GM12864 (cell line): ENCODE results near the gene AQP2.

Experiments used
- DNase-seq: peaks from one replicate; pipeline ENCODE4 v3.0.0-alpha.2; 2011; ENCODE audit warnings: low read depth
- H3K4me3 ChIP-seq: 2 replicates; pipeline ENCODE4 v1.5.1; 2011; ENCODE audit warnings: mild to moderate bottlenecking, low read depth, low read length, control low read depth
- TF ChIP-seq, protein P1 (sequence below): IDR thresholded peaks from 2 replicates; pipeline ENCODE4 v1.5.1; 2011; ENCODE audit warnings: low read depth, mild to moderate bottlenecking, moderate library complexity, low read length, control low read depth, inconsistent platforms; ENCODE audit errors: missing control alignments

Gene AQP2

DNA sequence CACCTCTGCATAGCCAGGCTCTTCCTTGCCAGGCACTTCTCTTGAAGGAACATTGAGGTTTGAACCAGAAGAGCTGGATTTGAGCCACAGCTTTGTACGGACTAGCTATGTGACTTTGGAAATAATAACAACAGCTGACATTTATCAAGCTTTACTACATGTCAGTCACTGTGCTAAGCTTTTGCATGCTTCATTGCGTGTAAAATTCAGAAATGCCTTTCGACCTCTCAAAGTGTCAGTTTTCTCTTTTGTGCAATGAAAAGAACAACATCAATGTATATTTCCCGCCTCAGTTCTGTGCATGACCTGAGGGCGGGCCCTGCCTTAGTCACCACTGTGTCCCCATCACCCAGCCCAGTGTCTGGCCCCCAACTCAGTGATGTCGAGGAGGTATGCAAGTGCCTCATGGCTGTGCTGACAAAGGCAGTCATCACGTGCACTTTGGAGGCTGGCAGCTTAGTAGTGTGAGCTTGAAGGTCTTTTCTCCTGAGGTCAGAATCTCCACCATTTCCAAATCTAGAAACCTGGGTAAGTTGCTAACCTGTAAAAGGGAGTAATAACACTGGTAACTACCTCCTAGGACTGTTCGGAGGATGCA lies 17.9 kb upstream of the AQP2 start:
- no peak for DNase-seq
- TF ChIP-seq, protein P1, sequence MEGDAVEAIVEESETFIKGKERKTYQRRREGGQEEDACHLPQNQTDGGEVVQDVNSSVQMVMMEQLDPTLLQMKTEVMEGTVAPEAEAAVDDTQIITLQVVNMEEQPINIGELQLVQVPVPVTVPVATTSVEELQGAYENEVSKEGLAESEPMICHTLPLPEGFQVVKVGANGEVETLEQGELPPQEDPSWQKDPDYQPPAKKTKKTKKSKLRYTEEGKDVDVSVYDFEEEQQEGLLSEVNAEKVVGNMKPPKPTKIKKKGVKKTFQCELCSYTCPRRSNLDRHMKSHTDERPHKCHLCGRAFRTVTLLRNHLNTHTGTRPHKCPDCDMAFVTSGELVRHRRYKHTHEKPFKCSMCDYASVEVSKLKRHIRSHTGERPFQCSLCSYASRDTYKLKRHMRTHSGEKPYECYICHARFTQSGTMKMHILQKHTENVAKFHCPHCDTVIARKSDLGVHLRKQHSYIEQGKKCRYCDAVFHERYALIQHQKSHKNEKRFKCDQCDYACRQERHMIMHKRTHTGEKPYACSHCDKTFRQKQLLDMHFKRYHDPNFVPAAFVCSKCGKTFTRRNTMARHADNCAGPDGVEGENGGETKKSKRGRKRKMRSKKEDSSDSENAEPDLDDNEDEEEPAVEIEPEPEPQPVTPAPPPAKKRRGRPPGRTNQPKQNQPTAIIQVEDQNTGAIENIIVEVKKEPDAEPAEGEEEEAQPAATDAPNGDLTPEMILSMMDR: no peak
- no peak overlapping the region for H3K4me3 ChIP-seq

DNA sequence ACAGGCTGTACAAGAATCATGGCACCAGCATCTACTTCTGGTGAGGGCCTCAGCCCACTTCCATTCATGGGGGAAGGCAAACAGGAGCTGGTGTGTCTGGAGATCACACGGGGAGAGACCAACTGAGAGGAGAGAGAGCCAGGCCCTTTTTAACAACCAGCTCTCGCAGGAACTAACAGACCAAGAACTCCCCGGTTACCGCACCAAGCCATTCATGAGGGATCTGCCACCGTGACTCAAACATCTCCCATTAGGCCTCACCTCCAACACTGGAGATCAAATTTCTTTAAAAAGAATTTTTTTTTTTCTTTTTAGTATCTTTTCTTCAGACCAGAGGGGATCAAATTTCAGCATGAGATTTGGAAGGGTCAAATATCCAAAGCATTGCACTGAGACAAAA lies 16.7 kb upstream of the AQP2 start:
- H3K4me3 ChIP-seq: no peak overlapping the region
- TF ChIP-seq, protein P1: no peak

DNA sequence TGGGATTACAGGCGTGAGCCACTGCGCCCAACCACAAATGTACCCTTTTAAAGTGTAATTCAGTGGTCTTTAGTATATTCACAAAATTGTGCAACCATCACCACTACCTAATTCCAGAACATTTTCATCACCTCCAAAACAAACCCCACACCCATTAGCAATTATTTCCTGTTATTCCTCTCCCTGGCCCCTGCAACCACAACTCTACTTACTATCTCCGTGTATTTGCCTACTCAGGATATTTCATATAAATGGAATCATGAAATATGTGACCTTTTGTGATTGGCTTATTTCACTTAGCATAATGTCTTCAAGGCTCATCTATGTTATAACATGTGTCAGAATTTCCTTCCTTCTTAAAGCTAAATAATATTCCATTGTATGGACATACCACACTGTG lies 16.0 kb upstream of the AQP2 start:
- TF ChIP-seq, protein P1: no peak
- H3K4me3 ChIP-seq: no peak overlapping the region
- DNase-seq: no peak

More for the DNA sequence above, 16.7 kb upstream of the AQP2 start:
- no peak for DNase-seq

DNA sequence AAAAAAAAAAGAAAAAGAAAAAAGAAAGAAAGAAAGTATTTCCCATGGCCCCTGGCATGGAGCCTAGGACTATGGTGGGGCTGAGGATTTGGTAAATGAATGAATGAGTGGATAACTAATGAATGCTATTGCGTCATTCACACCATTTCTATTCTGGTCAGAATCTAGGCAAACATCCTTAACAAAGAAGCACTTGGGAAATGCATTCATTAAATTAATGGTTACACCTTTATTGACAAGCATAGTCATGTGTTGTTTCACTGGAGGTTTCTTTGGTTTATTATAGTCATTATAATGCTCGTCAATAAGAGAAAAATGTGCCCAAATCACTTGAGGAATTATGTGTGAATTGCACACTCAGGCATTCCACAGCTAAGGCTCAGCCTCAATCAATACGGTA lies 13.6 kb upstream of the AQP2 start:
- H3K4me3 ChIP-seq: no peak overlapping the region
- no peak for DNase-seq
- TF ChIP-seq, protein P1: no peak

DNA sequence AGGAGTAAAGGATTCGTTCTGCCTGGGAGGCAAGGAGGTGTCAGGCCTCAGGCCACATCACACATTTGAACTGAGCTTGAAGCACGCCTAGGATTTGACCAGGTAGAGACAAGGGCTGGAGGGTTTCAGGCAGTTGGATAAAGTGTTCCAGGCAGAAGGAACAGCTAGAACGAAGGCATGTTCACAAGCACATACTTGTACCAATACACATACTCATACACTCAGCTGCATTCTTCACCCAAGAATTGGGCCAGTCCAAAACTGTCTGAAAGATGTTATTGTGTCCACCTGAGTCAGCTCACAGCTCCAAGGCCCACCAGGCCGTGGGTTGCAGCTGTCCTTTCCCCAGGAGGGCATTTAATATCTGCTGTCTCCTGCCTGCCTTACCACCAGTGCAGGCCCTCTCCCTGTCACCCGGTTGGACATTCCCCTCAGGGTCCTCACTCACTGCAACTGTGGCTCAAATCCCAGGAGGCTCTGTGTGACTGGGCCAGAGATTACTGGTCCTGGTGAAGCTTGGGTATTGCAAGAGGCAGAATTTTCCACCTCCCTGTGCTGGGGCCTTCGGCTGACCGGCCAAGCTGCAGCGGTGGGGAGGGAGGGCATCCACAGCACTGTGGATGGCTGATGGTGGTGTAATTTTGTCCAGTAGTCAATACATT lies 12.8 kb upstream of the AQP2 start:
- no peak for DNase-seq
- H3K4me3 ChIP-seq: no peak overlapping the region
- TF ChIP-seq, protein P1: no peak

DNA sequence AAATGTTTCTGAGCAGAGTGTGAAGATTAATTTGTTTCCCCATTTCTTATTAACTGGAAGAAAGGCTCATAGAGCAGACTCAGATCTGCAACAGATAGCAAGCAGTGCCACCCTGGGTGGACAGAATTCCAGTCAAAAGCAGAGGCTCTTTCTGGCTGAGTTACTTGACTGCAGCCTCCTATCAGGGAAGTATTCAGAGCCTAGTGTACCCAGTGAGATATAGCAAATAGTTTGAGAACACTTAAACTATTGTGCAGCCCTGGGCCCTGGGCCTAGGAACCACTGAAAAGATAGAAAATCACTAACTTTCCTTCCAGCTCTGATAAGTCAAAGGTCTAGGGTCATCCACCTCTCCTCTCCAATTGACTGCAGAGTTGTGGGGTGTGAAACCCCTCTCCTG lies 11.2 kb upstream of the AQP2 start:
- TF ChIP-seq, protein P1: no peak
- H3K4me3 ChIP-seq: no peak overlapping the region
- no peak for DNase-seq

DNA sequence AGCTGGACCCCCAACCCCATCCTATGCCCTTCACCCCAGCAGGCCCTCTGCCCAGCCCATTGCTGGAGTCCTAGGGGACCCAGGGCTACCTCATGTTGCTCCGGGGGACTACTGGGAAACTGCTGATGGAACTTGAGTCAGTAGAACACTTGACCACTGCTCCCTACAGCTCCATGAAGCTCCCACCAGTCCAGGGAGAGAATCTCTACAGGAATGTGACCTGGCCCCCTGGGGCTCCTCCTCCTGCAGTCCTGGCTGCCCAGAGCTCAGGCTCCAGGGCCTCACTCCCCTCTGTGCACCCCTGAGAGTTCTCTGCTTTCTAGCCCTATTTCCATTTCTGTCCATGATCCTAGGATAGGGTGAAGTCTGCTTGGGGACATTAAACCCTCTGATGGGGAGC lies 10.8 kb upstream of the AQP2 start:
- DNase-seq: no peak
- no peak overlapping the region for H3K4me3 ChIP-seq
- TF ChIP-seq, protein P1: no peak
